ENCODE data around the gene MUSK.

MUSK gene

DNA sequence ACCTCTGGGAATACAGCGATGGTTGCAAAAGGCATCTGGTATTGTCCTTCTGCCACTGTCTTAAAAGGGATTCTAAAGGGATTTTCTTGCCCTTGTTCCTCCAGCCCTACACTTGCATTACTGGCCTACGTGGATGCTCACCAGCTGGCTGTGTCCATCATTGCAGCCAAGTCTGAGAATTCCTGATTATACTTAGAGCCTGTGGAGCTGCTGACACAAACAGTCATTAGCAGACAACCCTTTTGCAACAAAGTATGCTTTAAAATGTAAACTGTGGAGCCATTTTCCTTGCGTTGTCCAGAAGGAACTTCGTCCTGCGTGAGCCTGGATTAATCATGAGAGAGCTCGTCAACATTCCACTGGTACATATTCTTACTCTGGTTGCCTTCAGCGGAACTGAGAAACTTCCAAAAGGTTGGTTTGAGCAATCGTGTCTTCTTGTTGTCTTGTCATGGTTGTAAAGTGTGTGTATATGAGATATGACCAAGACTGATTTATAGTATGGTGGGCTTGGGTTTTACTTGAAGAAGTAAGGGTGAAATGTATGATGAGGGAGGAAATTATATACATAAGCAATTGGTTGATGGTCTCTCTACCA, at the start of gene MUSK:
TSS of gene MUSK (plus strand) at position 222 of the 598 bp plus-strand sequence. CDS start at position 336, 114 bp downstream.
- Histone ChIP-seq H3K9me2 (replicated peaks; ENCODE audit: insufficient read depth, low read length) (no peaks in the 10 kb centered on the region), H4K20me1 (ENCODE audit: low read depth, low read length) (no peaks in the 10 kb centered on the region), H3K4me2 (ENCODE audit: low read depth, low read length, poor library complexity, severe bottlenecking) (no peak within 1 kb of the TSS), H2AFZ (ENCODE audit: low read depth, low read length, severe bottlenecking) (no peak within 1 kb of the TSS), H3K4me3 (ENCODE audit: insufficient read depth, low read length, poor library complexity, severe bottlenecking) (no peak within 1 kb of the TSS), H3K9ac (ENCODE audit: low read length) (no peak within 1 kb of the TSS), H3K36me3 (ENCODE audit: low read length) (no peaks in the 10 kb centered on the region), H3F3A (ENCODE audit: insufficient read depth) (no peaks in the 10 kb centered on the region), H3K9me3 (ENCODE audit: insufficient read depth, low read length) (no peaks in the 10 kb centered on the region), H3K27ac (ENCODE audit: low read depth, low read length) (no peak within 1 kb of the TSS), H3K79me2 (ENCODE audit: insufficient read depth, low read length) (no peaks in the 10 kb centered on the region), H3K27me3 (ENCODE audit: low read length) (no peaks in the 10 kb centered on the region)
- TF ChIP-seq EZH2phosphoT487 (conservative IDR thresholded peaks at IDR 0.05; ENCODE audit: low read length) = no peak
- TF ChIP-seq, protein P1, sequence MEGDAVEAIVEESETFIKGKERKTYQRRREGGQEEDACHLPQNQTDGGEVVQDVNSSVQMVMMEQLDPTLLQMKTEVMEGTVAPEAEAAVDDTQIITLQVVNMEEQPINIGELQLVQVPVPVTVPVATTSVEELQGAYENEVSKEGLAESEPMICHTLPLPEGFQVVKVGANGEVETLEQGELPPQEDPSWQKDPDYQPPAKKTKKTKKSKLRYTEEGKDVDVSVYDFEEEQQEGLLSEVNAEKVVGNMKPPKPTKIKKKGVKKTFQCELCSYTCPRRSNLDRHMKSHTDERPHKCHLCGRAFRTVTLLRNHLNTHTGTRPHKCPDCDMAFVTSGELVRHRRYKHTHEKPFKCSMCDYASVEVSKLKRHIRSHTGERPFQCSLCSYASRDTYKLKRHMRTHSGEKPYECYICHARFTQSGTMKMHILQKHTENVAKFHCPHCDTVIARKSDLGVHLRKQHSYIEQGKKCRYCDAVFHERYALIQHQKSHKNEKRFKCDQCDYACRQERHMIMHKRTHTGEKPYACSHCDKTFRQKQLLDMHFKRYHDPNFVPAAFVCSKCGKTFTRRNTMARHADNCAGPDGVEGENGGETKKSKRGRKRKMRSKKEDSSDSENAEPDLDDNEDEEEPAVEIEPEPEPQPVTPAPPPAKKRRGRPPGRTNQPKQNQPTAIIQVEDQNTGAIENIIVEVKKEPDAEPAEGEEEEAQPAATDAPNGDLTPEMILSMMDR (IDR thresholded peaks at IDR 0.05; ENCODE audit: insufficient read depth, low read length, poor library complexity, severe bottlenecking) = no peak

DNA sequence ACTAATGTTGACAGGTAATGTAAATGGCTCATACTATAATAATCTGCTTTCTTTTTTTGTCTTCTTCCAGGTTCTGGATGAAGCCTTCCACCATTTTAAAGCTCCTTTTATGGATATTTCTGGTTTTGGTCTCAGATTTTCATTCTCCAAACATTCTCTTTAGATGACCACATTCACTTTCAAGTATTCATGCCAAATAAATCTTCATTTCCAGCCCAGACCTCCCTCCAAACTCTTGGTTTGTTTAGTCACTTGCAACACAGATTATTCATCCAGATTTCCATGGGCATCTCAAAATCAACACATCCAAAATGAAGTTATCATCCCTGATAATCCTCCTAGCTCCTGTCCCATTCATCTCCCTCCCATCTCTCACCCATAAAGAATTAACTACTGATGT, 48.8 kb upstream of the MUSK start:
- H3K9me2 ChIP-seq (replicated peaks; ENCODE audit: insufficient read depth, low read length) = no peaks in the 10 kb centered on the region
- no peak overlapping the region for H2AFZ ChIP-seq (ENCODE audit: low read depth, low read length, severe bottlenecking)
- H3K27ac ChIP-seq (ENCODE audit: low read depth, low read length) = no peak overlapping the region

DNA sequence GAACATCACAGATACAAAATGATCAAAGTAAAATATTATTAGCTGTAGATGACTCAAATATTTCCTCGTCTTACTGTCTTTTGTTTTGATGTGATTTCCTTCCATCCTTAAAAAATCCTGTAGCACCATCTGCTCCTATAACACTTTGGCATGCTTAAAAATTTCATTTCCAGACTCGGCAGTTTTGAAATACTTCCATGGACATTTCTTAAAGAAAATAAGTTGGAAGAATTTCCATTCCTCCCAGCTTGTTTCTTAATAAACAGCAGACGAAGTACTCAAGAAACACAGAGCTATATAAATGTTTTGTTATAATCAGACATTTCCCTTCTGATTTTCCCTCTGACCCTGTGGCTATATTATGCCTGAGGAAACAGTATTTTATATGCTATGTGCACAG, 47.9 kb upstream of the MUSK start:
- TF ChIP-seq EZH2phosphoT487 (conservative IDR thresholded peaks at IDR 0.05; ENCODE audit: low read length) = no peak
- TF ChIP-seq, protein P1 (IDR thresholded peaks at IDR 0.05; ENCODE audit: insufficient read depth, low read length, poor library complexity, severe bottlenecking) = no peak
- Histone ChIP-seq H3K36me3 (ENCODE audit: low read length) (no peaks in the 10 kb centered on the region), H3K79me2 (ENCODE audit: insufficient read depth, low read length) (no peaks in the 10 kb centered on the region), H3K27ac (ENCODE audit: low read depth, low read length) (no peak overlapping the region), H3K9ac (ENCODE audit: low read length) (no peak overlapping the region), H3K4me3 (ENCODE audit: insufficient read depth, low read length, poor library complexity, severe bottlenecking) (no peak overlapping the region), H4K20me1 (ENCODE audit: low read depth, low read length) (0 out of 2 replicates have a peak, but pooled peaks cover 2% of the 10 kb centered on the region), H3F3A (ENCODE audit: insufficient read depth) (no peaks in the 10 kb centered on the region), H3K9me3 (ENCODE audit: insufficient read depth, low read length) (no peaks in the 10 kb centered on the region), H3K9me2 (replicated peaks; ENCODE audit: insufficient read depth, low read length) (no peaks in the 10 kb centered on the region), H2AFZ (ENCODE audit: low read depth, low read length, severe bottlenecking) (no peak overlapping the region), H3K4me2 (ENCODE audit: low read depth, low read length, poor library complexity, severe bottlenecking) (no peak overlapping the region), H3K27me3 (ENCODE audit: low read length) (no peaks in the 10 kb centered on the region)

More for the DNA sequence above, 48.8 kb upstream of the MUSK start:
- Histone ChIP-seq H3K9ac (ENCODE audit: low read length) (no peak overlapping the region), H3K36me3 (ENCODE audit: low read length) (no peaks in the 10 kb centered on the region), H3K9me3 (ENCODE audit: insufficient read depth, low read length) (no peaks in the 10 kb centered on the region), H3K79me2 (ENCODE audit: insufficient read depth, low read length) (no peaks in the 10 kb centered on the region), H3K4me3 (ENCODE audit: insufficient read depth, low read length, poor library complexity, severe bottlenecking) (no peak overlapping the region), H3K27me3 (ENCODE audit: low read length) (no peaks in the 10 kb centered on the region), H3F3A (ENCODE audit: insufficient read depth) (no peaks in the 10 kb centered on the region), H3K4me2 (ENCODE audit: low read depth, low read length, poor library complexity, severe bottlenecking) (no peak overlapping the region), H4K20me1 (ENCODE audit: low read depth, low read length) (0 out of 2 replicates have a peak, but pooled peaks cover 2% of the 10 kb centered on the region)
- TF ChIP-seq, protein P1 (IDR thresholded peaks at IDR 0.05; ENCODE audit: insufficient read depth, low read length, poor library complexity, severe bottlenecking) = no peak
- no peak for TF ChIP-seq EZH2phosphoT487 (conservative IDR thresholded peaks at IDR 0.05; ENCODE audit: low read length)

Measured in SU-DHL-6 (cell line).